Measurements from ENCODE around the gene ANKRD16.
A peak's percentile ranks its signal among the peaks of the same experiment; 100 is the strongest.

The ANKRD16 gene

DNA sequence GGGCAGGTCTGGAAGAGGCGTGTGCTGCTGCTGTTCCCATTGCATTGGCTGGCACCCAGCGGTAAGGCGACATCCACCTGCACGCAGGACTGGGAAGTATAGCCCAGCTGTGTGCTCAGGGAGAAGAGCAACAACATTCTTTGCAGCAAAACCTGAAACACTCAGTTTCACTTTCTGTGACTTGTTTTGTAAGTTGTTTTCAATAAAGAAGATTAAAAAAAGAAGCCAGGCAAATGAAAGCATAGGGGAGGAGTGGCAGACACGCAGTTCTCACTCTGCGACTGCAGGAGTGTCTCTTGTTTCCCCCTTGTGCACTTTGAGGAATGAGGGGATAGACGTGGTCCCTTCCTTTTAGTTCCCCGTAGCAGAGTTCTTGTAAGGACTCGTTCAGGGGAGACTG, 6.1 kb upstream of the ANKRD16 start:
- Histone ChIP-seq H3K9ac (peak overlapping the region; percentile 42; the same call in 1 of the 2 replicates), H2AFZ (ENCODE audit: low read depth) (peak overlapping the region; percentile 17; the same call in 1 of the 2 replicates), H4K20me1 (ENCODE audit: insufficient read depth) (no peaks in the 10 kb centered on the region; the same call in 1 of the 2 replicates), H3K27me3 (ENCODE audit: insufficient read depth, low read depth) (no peaks in the 10 kb centered on the region), H3K79me2 (ENCODE audit: insufficient read depth, low read depth) (peaks cover 59% of the 10 kb centered on the region), H3K27ac (peak overlapping the region; percentile 67), H3K4me2 (peak overlapping the region; percentile 97), H3K4me3 (IDR thresholded peaks at IDR 0.05; ENCODE audit: insufficient read depth, low read depth, low read length) (no peak overlapping the region), H3K36me3 (ENCODE audit: insufficient read depth) (no peaks in the 10 kb centered on the region), H3K4me1 (ENCODE audit: low read depth, poor library complexity, severe bottlenecking) (peaks cover 69% of the 10 kb centered on the region)
- TF ChIP-seq CTCF (conservative IDR thresholded peaks at IDR 0.05; ENCODE audit: low read depth, low read length) = no peak

DNA sequence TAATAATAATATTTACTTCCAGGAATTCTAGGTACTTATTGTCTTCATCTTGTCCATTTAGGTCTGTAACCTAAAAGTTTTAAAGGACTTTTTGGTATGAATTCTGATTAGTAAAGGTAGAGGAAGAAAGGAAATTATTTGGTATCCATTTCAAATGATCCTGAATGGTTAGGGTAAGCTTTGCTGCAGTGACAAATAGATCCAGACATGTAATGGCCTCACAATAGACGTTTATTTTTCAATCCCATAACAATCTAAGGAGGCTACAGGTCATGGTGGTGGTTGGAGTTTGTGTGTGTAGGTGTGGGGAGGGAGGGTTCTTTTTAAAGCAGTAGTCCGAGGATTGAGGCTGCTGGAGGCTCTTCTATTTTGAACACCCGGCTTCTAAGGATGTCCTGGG, 5.7 kb upstream of the ANKRD16 start:
- H4K20me1 ChIP-seq (ENCODE audit: insufficient read depth) = no peaks in the 10 kb centered on the region; the same call in 1 of the 2 replicates
- H3K36me3 ChIP-seq (ENCODE audit: insufficient read depth) = no peaks in the 10 kb centered on the region
- peaks cover 71% of the 10 kb centered on the region for H3K4me1 ChIP-seq (ENCODE audit: low read depth, poor library complexity, severe bottlenecking)
- peaks cover 62% of the 10 kb centered on the region for H3K79me2 ChIP-seq (ENCODE audit: insufficient read depth, low read depth)
- no peak overlapping the region for H3K4me3 ChIP-seq (IDR thresholded peaks at IDR 0.05; ENCODE audit: insufficient read depth, low read depth, low read length)
- H3K27me3 ChIP-seq (ENCODE audit: insufficient read depth, low read depth) = no peaks in the 10 kb centered on the region
- peak overlapping the region; percentile 42; the same call in 1 of the 2 replicates for H3K9ac ChIP-seq
- peak overlapping the region; percentile 67 for H3K27ac ChIP-seq
- peak overlapping the region; percentile 17; the same call in 1 of the 2 replicates for H2AFZ ChIP-seq (ENCODE audit: low read depth)
- no peak for TF ChIP-seq CTCF (conservative IDR thresholded peaks at IDR 0.05; ENCODE audit: low read depth, low read length)
- H3K4me2 ChIP-seq = peak overlapping the region; percentile 97

DNA sequence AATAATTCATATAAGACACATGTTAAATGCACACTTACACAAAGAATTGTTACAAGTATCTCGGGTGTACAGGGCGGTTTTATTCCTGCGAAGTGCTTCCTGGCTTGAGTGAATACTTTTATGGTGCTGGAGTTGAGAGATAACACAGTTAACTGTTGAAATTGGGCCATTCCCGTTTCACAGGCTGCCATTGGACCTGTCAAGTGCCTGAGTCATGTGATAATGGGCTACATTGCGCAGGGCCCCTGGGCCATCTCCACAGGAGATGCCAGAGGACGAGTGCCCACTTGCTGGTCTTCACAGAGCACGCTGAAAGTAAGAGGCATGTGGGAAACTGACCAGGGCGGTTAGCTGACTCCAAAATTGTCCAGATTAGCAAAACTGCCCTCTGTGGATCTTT, 5.2 kb upstream of the ANKRD16 start:
- H4K20me1 ChIP-seq (ENCODE audit: insufficient read depth) = no peaks in the 10 kb centered on the region; the same call in 1 of the 2 replicates
- peak overlapping the region; percentile 67; the same call in 1 of the 2 replicates for H3K27ac ChIP-seq
- H3K4me2 ChIP-seq = peak overlapping the region; percentile 97
- H3K4me3 ChIP-seq (IDR thresholded peaks at IDR 0.05; ENCODE audit: insufficient read depth, low read depth, low read length) = no peak overlapping the region
- peaks cover 71% of the 10 kb centered on the region for H3K4me1 ChIP-seq (ENCODE audit: low read depth, poor library complexity, severe bottlenecking)
- no peaks in the 10 kb centered on the region for H3K27me3 ChIP-seq (ENCODE audit: insufficient read depth, low read depth)
- no peak overlapping the region for H3K9ac ChIP-seq
- no peak for TF ChIP-seq CTCF (conservative IDR thresholded peaks at IDR 0.05; ENCODE audit: low read depth, low read length)
- no peaks in the 10 kb centered on the region for H3K36me3 ChIP-seq (ENCODE audit: insufficient read depth)
- H3K79me2 ChIP-seq (ENCODE audit: insufficient read depth, low read depth) = peaks cover 57% of the 10 kb centered on the region
- no peak overlapping the region for H2AFZ ChIP-seq (ENCODE audit: low read depth)

DNA sequence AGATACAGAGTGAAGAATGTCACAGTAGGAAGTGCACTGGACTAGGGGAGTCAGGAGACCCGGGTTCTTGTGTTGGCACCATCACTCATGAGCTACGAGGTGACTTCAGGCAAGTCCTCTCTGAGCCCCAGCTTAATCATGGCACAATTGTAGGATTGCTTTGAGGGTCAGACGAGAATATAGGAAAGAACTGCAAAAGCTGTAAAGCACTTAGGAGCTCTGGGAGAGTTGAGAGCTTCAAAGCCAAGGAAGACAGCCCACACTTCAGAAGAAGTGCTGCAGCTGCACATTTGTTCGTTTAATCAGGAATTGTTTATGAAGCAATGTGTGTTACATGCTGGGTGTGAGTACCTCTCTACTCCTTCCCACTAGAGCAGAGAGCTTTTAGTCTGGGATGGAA, 4.7 kb upstream of the ANKRD16 start:
- Histone ChIP-seq H3K27ac (no peak overlapping the region; the same call in 1 of the 2 replicates), H3K27me3 (ENCODE audit: insufficient read depth, low read depth) (no peaks in the 10 kb centered on the region), H3K4me2 (0 out of 2 replicates have a peak overlapping the region, but pooled peaks have one; percentile 97), H3K4me1 (ENCODE audit: low read depth, poor library complexity, severe bottlenecking) (peaks cover 71% of the 10 kb centered on the region), H3K4me3 (IDR thresholded peaks at IDR 0.05; ENCODE audit: insufficient read depth, low read depth, low read length) (no peak overlapping the region), H4K20me1 (ENCODE audit: insufficient read depth) (no peaks in the 10 kb centered on the region; the same call in 1 of the 2 replicates), H2AFZ (ENCODE audit: low read depth) (no peak overlapping the region), H3K36me3 (ENCODE audit: insufficient read depth) (no peaks in the 10 kb centered on the region), H3K79me2 (ENCODE audit: insufficient read depth, low read depth) (peaks cover 55% of the 10 kb centered on the region), H3K9ac (no peak overlapping the region)
- TF ChIP-seq CTCF (conservative IDR thresholded peaks at IDR 0.05; ENCODE audit: low read depth, low read length) = no peak

Measured in KMS-11 (cell line).